ENCODE measurements around the gene RTN4R. TPM values are rescaled to one million over a fixed set of nuclear protein-coding genes. Genes with fewer than 3 reads are reported as not detected.
"Not testable (repeated sequence)": the region's sequence is repeated elsewhere in the genome, so short reads cannot be mapped to it uniquely, and the experiment has no call there.

Gene RTN4R
- total and polyA plus RNA-seq, 2 donors (not counting 1 experiment from before 2014, with no cell fraction given): 0.99 to 2.0 TPM

DNA sequence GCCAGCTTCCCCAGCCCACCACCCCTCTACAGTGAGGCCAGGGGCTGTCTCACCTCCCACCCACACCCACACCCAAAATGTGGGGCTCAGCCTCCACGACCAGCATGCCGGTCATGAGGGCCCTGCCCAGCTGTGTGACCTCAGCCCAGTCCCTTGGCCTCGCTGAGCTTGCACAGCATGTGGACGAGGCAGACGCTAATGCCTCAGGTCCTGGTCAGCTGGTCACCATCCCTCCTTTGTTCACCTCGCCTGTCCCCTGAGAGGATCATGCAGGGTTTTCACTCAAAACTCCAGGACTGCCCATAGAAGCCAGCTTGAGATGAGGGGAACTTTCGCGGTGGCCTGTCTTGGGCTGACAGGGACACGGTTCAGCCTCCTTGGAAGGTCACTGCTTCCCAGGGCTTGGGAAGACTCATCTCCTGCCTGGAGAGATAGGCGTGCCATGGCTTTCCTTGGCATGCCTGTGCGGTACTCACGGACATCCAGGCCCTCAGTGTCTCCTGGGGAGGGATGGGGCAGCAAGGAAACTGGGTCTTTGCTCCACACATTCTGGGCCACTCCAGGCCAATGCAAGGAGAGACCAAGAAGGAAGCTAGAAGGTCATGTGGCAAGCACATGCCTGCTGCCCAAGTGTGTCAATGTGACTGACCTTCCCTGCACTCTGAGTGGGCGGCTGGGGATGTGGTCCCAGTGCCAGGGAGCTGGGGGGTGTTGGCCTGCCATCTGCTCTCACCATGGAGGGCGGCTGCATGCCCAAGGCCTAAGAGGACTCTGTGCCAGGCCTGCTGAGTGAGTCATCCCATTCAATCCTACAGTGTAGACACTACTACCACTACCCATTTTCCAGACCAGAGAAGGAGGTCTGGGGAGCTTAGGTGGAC, 3.2 kb upstream of the RTN4R start:
- H2AFZ ChIP-seq (ENCODE audit: low read length): no peak overlapping the region
- no peak overlapping the region for H3K9ac ChIP-seq (ENCODE audit: insufficient read depth, low read length)
- no peaks in the 10 kb centered on the region for H3K4me1 ChIP-seq (ENCODE audit: control insufficient read depth, extremely low read depth, insufficient read depth, low read length)
- no peak overlapping the region for H3K4me3 ChIP-seq (replicated peaks in 1 of 4; ENCODE audit: control extremely low read depth in 1 of 4, insufficient read depth in 1 of 4, low read depth in 3 of 4, low read length in 4 of 4)
- H3K4me2 ChIP-seq (ENCODE audit: extremely low read depth, insufficient read depth, low read length): no peak overlapping the region
- no peak for DNase-seq (ENCODE audit: low read depth in 2 of 2)
- no peaks in the 10 kb centered on the region for H4K20me1 ChIP-seq (ENCODE audit: control insufficient read depth, extremely low read depth, insufficient read depth, low read length)
- H3K27ac ChIP-seq (ENCODE audit: insufficient read depth, low read length): no peak overlapping the region
- no peak for TF ChIP-seq EZH2 (IDR thresholded peaks at IDR 0.05; ENCODE audit: low read length, missing control alignments)
- TF ChIP-seq, protein P1, sequence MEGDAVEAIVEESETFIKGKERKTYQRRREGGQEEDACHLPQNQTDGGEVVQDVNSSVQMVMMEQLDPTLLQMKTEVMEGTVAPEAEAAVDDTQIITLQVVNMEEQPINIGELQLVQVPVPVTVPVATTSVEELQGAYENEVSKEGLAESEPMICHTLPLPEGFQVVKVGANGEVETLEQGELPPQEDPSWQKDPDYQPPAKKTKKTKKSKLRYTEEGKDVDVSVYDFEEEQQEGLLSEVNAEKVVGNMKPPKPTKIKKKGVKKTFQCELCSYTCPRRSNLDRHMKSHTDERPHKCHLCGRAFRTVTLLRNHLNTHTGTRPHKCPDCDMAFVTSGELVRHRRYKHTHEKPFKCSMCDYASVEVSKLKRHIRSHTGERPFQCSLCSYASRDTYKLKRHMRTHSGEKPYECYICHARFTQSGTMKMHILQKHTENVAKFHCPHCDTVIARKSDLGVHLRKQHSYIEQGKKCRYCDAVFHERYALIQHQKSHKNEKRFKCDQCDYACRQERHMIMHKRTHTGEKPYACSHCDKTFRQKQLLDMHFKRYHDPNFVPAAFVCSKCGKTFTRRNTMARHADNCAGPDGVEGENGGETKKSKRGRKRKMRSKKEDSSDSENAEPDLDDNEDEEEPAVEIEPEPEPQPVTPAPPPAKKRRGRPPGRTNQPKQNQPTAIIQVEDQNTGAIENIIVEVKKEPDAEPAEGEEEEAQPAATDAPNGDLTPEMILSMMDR (conservative IDR thresholded peaks at IDR 0.05 in 1 of 2, IDR thresholded peaks at IDR 0.05 in 1 of 2; ENCODE audit: low read depth in 1 of 2, low read length in 2 of 2): no peak
- no peaks in the 10 kb centered on the region for H3K27me3 ChIP-seq (ENCODE audit: control insufficient read depth, insufficient read depth, low read length)
- no peaks in the 10 kb centered on the region for H3K79me2 ChIP-seq (ENCODE audit: control insufficient read depth, insufficient read depth, low read length)
- no peaks in the 10 kb centered on the region for H3K36me3 ChIP-seq (ENCODE audit: control insufficient read depth, insufficient read depth, low read length)
- H3K9me3 ChIP-seq (ENCODE audit: control insufficient read depth, insufficient read depth, low read depth, low read length): no peaks in the 10 kb centered on the region

DNA sequence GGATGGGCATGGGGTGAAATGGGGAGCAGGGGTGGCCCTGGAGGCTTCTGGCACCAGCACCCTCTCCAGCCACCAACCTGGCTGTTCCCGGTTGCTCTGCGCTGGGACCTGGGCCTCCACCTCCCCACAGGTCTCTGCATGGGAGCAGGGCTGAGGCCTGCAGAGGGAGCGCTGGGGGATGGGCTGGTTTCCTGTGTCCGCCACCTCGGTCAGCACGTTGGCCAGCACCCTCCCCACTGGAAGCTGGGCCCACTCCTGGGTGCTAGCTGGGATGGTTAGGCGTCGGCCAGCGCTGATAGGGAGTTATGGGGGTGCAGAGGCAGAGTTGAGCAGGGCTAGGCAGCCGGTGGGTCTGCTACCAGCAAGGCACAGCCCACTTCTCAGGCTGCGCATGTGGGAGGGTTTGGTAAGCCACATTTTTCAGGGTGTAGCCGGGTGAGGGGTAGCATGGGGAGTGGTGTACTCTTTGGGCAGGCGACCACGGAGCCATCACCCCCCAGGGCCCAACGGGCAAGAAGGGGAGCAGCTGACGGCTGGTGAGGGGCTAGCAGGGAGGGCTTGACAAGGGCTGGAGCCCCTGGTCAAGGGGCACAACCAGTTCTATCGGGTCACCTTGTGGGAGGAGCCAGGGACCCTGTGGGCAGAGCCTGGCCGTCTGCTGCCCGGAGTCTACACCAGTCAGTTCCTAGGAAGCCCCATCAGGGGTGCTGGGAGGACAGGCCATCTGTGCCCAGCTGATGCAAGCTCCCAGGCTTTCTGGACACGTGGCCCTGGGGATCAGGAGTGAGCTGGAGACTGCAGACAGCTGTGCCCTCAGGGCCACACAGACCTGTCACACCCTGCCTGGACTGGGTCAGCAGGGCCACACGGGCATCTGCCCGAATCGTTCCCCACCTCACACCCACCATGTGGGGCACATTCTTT, 2.3 kb upstream of the RTN4R start:
- not testable (repeated sequence) for H3K27ac ChIP-seq (ENCODE audit: insufficient read depth, low read length); H3K36me3 ChIP-seq (ENCODE audit: control insufficient read depth, insufficient read depth, low read length); DNase-seq (ENCODE audit: low read depth in 2 of 2); H3K79me2 ChIP-seq (ENCODE audit: control insufficient read depth, insufficient read depth, low read length); H3K27me3 ChIP-seq (ENCODE audit: control insufficient read depth, insufficient read depth, low read length); H4K20me1 ChIP-seq (ENCODE audit: control insufficient read depth, extremely low read depth, insufficient read depth, low read length); H3K4me1 ChIP-seq (ENCODE audit: control insufficient read depth, extremely low read depth, insufficient read depth, low read length); H3K9ac ChIP-seq (ENCODE audit: insufficient read depth, low read length); H3K4me2 ChIP-seq (ENCODE audit: extremely low read depth, insufficient read depth, low read length); H3K4me3 ChIP-seq (replicated peaks in 1 of 4; ENCODE audit: control extremely low read depth in 1 of 4, insufficient read depth in 1 of 4, low read depth in 3 of 4, low read length in 4 of 4); H3K9me3 ChIP-seq (ENCODE audit: control insufficient read depth, insufficient read depth, low read depth, low read length); H2AFZ ChIP-seq (ENCODE audit: low read length)

DNA sequence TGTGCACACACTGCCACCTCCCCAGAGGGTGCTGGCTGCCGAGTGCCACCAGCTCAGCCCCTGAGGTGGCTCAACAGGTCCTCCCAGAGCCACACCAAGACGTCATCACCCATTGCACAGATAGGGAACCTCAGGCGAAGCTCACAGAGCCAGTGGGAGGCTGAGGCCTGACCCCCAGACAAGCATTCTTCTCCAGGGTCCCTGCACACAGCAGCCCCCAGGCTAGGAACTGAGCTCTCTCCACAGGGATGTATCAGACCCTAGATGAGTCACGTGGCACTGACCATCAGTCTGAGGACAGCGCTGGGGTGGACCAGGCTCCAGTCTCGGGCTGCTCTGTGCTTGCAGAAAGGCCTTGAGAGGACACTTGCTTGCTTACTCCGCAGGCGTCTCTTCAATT, 1.6 kb upstream of the RTN4R start:
- H3K79me2 ChIP-seq (ENCODE audit: control insufficient read depth, insufficient read depth, low read length); H3K27ac ChIP-seq (ENCODE audit: insufficient read depth, low read length); H3K4me3 ChIP-seq (replicated peaks in 1 of 4; ENCODE audit: control extremely low read depth in 1 of 4, insufficient read depth in 1 of 4, low read depth in 3 of 4, low read length in 4 of 4); H3K4me1 ChIP-seq (ENCODE audit: control insufficient read depth, extremely low read depth, insufficient read depth, low read length); H3K27me3 ChIP-seq (ENCODE audit: control insufficient read depth, insufficient read depth, low read length); H3K9me3 ChIP-seq (ENCODE audit: control insufficient read depth, insufficient read depth, low read depth, low read length); H2AFZ ChIP-seq (ENCODE audit: low read length); H3K4me2 ChIP-seq (ENCODE audit: extremely low read depth, insufficient read depth, low read length); DNase-seq (ENCODE audit: low read depth in 2 of 2); H4K20me1 ChIP-seq (ENCODE audit: control insufficient read depth, extremely low read depth, insufficient read depth, low read length); H3K36me3 ChIP-seq (ENCODE audit: control insufficient read depth, insufficient read depth, low read length); H3K9ac ChIP-seq (ENCODE audit: insufficient read depth, low read length): not testable (repeated sequence)

DNA sequence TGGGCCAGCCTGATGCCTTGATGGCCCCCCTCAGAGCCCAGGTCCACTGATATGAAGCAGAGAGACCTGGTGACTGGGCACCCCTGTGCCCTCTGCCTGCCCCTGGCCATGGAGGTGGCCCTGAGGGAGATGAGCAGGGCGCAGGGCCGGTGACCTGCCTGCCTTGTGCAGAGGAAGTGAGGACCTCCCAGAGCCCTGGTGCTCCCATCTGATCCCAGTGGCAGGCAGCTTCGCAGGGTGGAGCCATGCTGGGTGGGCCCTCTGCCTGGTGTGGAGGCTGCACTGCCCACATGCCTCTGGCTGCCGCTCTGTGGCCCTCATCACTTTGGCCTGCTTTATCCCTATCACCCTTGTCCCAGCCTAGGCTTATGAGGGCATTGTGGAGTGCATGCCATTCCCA, 1.1 kb upstream of the RTN4R start:
- H3K4me3 ChIP-seq (replicated peaks in 1 of 4; ENCODE audit: control extremely low read depth in 1 of 4, insufficient read depth in 1 of 4, low read depth in 3 of 4, low read length in 4 of 4); H2AFZ ChIP-seq (ENCODE audit: low read length); H3K27ac ChIP-seq (ENCODE audit: insufficient read depth, low read length); H3K27me3 ChIP-seq (ENCODE audit: control insufficient read depth, insufficient read depth, low read length); H3K9ac ChIP-seq (ENCODE audit: insufficient read depth, low read length); DNase-seq (ENCODE audit: low read depth in 2 of 2); H3K79me2 ChIP-seq (ENCODE audit: control insufficient read depth, insufficient read depth, low read length); H3K4me2 ChIP-seq (ENCODE audit: extremely low read depth, insufficient read depth, low read length); H3K4me1 ChIP-seq (ENCODE audit: control insufficient read depth, extremely low read depth, insufficient read depth, low read length); H3K36me3 ChIP-seq (ENCODE audit: control insufficient read depth, insufficient read depth, low read length); H3K9me3 ChIP-seq (ENCODE audit: control insufficient read depth, insufficient read depth, low read depth, low read length); H4K20me1 ChIP-seq (ENCODE audit: control insufficient read depth, extremely low read depth, insufficient read depth, low read length): not testable (repeated sequence)

Data from fibroblast of lung (primary cell).